PC-9 (cell line): ENCODE results near the gene KLC1. TPM values are rescaled to one million over a fixed set of nuclear protein-coding genes. Genes with fewer than 3 reads are reported as not detected.

Experiments used
- BruUV-seq: library from RNA; stranded (reverse); fragments of 400-500 nt; replicated peaks from 2 replicates; lab custom pipeline; 2021; lab: Mats Ljungman, UMichigan
- CTCF ChIA-PET: fragments of 300-600 bp; sonication (Branson Sonifier 250); formaldehyde crosslinking; loops from one replicate; lab custom pipeline; 2022; ENCODE audit warnings: antibody characterized with exemption; lab: Charles Lee
- POLR2A ChIA-PET: fragments of 300-600 bp; sonication (Branson Sonifier 250); formaldehyde crosslinking; loops from one replicate; lab custom pipeline; 2022; ENCODE audit warnings: antibody characterized with exemption; ENCODE audit not compliant: unreplicated experiment; lab: Charles Lee
- DNase-seq, 2 experiments: peaks; one replicate each; pipeline versions ENCODE4 v3.0.0 to v3.0.0-alpha.2; 2015 to 2022; ENCODE audit warnings: mixed read lengths in 1 of 2
- H2AFZ ChIP-seq: fragments of 200-600 bp; sonication (generic); 2 replicates; pipeline ENCODE4 v1.8.1; 2017; ENCODE audit warnings: antibody characterized with exemption
- H3F3A ChIP-seq: fragments of 200-600 bp; sonication (generic); 2 replicates; pipeline ENCODE4 v1.8.1; 2017; ENCODE audit warnings: antibody characterized with exemption, mild to moderate bottlenecking, low read depth; ENCODE audit not compliant: insufficient read depth
- H3K27ac ChIP-seq: fragments of 200-600 bp; sonication (generic); 2 replicates; pipeline ENCODE4 v1.6.1; 2016; ENCODE audit warnings: mixed run types
- H3K27me3 ChIP-seq: fragments of 200-600 bp; sonication (generic); 2 replicates; pipeline ENCODE4 v1.6.1; 2016; ENCODE audit warnings: low read depth, mixed run types; ENCODE audit not compliant: insufficient read depth
- H3K36me3 ChIP-seq: fragments of 200-600 bp; sonication (generic); 2 replicates; pipeline ENCODE4 v1.6.1; 2016; ENCODE audit warnings: low read depth, mixed run types
- H3K4me1 ChIP-seq: fragments of 200-600 bp; sonication (generic); replicated peaks from 2 replicates; pipeline ENCODE4 v1.6.1; 2016; ENCODE audit warnings: mixed run types; ENCODE audit not compliant: insufficient read depth
- H3K4me2 ChIP-seq: fragments of 200-600 bp; sonication (generic); 2 replicates; pipeline ENCODE4 v1.6.1; 2017; ENCODE audit warnings: mixed run types
- H3K4me3 ChIP-seq: fragments of 200-600 bp; sonication (generic); 2 replicates; pipeline ENCODE4 v1.6.1; 2016; ENCODE audit warnings: mixed run types
- H3K79me2 ChIP-seq: fragments of 200-600 bp; sonication (generic); 2 replicates; pipeline ENCODE4 v1.6.1; 2017; ENCODE audit warnings: low read depth, mixed run types
- H3K9me2 ChIP-seq: fragments of 200-600 bp; sonication (generic); 2 replicates; pipeline ENCODE4 v1.8.1; 2017; ENCODE audit warnings: mild to moderate bottlenecking; ENCODE audit not compliant: insufficient read depth
- H3K9me3 ChIP-seq: fragments of 200-600 bp; sonication (generic); 2 replicates; pipeline ENCODE4 v1.8.1; 2016; ENCODE audit warnings: low read depth; ENCODE audit not compliant: insufficient read depth
- H4K20me1 ChIP-seq: fragments of 200-600 bp; sonication (generic); 2 replicates; pipeline ENCODE4 v1.8.1; 2017; ENCODE audit not compliant: insufficient read depth
- EZH2 ChIP-seq: fragments of 200-600 bp; sonication (generic); IDR thresholded peaks from 2 replicates; pipeline ENCODE4 v1.8.0; 2017; ENCODE audit warnings: antibody characterized with exemption, low read depth
- intact Hi-C: fragments of 100-400 bp; cut with micrococcal nuclease; formaldehyde crosslinking; loops from one replicate; pipeline ENCODE4 v1.10.0; 2022; ENCODE audit not compliant: unreplicated experiment
- total RNA-seq: library from RNA; stranded (reverse); gene quantifications from 2 replicates; pipeline ENCODE4 v1.2.3, GENCODE V29; 2021
- TF ChIP-seq, protein P1 (sequence below): fragments of 200-600 bp; sonication (generic); conservative IDR thresholded peaks from 2 replicates; pipeline ENCODE4 v1.6.1; 2017; ENCODE audit warnings: mixed run types, antibody characterized with exemption, mild to moderate bottlenecking, moderate library complexity

Gene KLC1
- total RNA-seq, 1 experiment from 2014 or later = 254 TPM

DNA sequence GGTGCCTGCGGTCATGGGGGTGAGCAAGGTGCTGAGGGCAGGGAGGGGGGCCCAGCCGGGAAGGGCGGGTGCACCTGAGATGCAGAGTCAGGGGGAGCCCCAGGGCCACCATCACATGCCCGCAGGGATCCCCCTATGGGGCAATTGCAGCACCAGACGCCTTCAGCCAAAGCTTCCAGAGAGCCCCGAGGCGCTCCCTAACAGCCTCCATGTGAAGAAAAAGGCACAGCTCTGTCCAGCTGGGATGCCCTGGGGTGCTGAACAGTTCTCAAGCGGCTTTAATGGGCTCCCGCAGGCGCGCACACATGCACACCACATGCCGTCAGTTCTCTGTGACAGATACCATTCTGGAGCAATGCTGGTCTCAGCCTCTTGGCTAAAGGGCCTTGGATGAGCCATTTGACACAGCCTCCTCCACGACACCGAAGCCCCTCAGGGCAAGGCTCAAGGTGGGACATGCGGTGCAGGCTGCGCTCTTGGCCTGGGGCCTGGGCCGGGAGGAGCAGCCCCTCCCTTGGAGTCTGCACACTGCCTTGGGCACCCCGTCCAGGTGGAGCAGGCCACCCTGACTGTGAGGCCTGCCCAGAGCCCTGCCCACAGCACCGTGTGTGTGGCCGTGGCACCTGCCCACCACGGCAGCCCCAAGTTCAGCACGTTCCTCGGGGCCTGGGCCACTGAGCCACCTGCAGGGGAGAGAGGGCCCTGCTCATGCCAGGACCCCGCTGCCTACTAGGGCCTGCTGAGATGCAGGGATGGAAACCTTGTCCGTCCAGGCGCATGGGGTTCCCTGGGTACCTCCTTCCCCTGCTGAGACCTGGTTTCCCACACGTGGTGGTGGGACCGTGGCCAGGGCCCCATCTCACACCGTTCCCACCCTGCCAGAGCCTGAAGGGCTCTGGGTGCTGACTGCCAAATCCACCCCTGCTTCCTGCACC lies 78.6 kb downstream of the KLC1 start:
- Histone ChIP-seq H3K27ac (no peak overlapping the region), H3K9me2 (no peaks in the 10 kb centered on the region), H3K79me2 (peaks cover 1% of the 10 kb centered on the region; the same call in 1 of the 2 replicates), H3F3A (peaks cover 70% of the 10 kb centered on the region), H3K4me3 (no peak overlapping the region), H3K36me3 (peaks cover 21% of the 10 kb centered on the region; the same call in 1 of the 2 replicates), H2AFZ (no peak overlapping the region), H4K20me1 (peaks cover 5% of the 10 kb centered on the region; the same call in 1 of the 2 replicates), H3K4me1 (peaks cover 25% of the 10 kb centered on the region), H3K4me2 (no peak overlapping the region), H3K9me3 (no peaks in the 10 kb centered on the region), H3K27me3 (no peaks in the 10 kb centered on the region)
- ChIA-PET POLR2A (no interaction called here), CTCF (no interaction called here)
- intact Hi-C loops = loop anchor here (5.0 kb wide), 1 partner anchor 145 kb away; the partner anchor contains the start of genes BAG5 and COA8
- no TSS peak for BruUV-seq
- TF ChIP-seq, protein P1, sequence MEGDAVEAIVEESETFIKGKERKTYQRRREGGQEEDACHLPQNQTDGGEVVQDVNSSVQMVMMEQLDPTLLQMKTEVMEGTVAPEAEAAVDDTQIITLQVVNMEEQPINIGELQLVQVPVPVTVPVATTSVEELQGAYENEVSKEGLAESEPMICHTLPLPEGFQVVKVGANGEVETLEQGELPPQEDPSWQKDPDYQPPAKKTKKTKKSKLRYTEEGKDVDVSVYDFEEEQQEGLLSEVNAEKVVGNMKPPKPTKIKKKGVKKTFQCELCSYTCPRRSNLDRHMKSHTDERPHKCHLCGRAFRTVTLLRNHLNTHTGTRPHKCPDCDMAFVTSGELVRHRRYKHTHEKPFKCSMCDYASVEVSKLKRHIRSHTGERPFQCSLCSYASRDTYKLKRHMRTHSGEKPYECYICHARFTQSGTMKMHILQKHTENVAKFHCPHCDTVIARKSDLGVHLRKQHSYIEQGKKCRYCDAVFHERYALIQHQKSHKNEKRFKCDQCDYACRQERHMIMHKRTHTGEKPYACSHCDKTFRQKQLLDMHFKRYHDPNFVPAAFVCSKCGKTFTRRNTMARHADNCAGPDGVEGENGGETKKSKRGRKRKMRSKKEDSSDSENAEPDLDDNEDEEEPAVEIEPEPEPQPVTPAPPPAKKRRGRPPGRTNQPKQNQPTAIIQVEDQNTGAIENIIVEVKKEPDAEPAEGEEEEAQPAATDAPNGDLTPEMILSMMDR = no peak
- no peak for TF ChIP-seq EZH2
- DNase-seq = no peak

DNA sequence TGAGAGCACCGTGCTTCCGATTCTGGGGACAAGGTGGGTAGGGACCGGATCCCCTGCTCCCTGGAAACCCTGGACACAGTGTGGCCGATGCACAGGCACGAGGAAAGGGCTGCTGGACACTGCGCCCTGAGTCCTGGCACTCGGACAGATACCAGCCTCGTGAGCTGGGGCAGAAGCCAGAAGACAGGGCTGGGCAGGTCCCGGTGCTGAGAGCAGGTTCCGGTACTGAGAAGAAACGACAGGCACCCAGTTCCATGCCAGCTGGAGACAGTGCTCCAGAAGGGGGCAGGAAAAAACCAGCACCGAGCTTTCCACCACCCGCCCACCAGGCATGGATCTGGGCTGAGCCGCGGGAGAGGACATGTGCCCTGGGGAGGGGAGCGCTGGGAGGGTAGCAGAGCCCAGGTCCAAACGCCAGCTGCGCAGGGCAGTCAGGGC lies 79.8 kb downstream of the KLC1 start:
- H3K27ac ChIP-seq = no peak overlapping the region
- H3K4me1 ChIP-seq = peaks cover 25% of the 10 kb centered on the region
- H3F3A ChIP-seq = peaks cover 71% of the 10 kb centered on the region
- intact Hi-C loops = loop anchor here (5.0 kb wide), 1 partner anchor 146 kb away; the partner anchor contains the start of genes BAG5 and COA8
- H3K79me2 ChIP-seq = peaks cover 13% of the 10 kb centered on the region
- no peaks in the 10 kb centered on the region for H3K27me3 ChIP-seq
- no peak overlapping the region for H3K4me3 ChIP-seq
- POLR2A ChIA-PET = no interaction called here
- H4K20me1 ChIP-seq = peaks cover 2% of the 10 kb centered on the region; the same call in 1 of the 2 replicates
- TF ChIP-seq, protein P1 = no peak
- TF ChIP-seq EZH2 = no peak
- no peaks in the 10 kb centered on the region for H3K9me3 ChIP-seq
- no peak for DNase-seq
- H3K4me2 ChIP-seq = no peak overlapping the region
- no peaks in the 10 kb centered on the region for H3K9me2 ChIP-seq
- H2AFZ ChIP-seq = no peak overlapping the region
- peaks cover 21% of the 10 kb centered on the region; the same call in 1 of the 2 replicates for H3K36me3 ChIP-seq
- BruUV-seq = no TSS peak
- CTCF ChIA-PET = no interaction called here

DNA sequence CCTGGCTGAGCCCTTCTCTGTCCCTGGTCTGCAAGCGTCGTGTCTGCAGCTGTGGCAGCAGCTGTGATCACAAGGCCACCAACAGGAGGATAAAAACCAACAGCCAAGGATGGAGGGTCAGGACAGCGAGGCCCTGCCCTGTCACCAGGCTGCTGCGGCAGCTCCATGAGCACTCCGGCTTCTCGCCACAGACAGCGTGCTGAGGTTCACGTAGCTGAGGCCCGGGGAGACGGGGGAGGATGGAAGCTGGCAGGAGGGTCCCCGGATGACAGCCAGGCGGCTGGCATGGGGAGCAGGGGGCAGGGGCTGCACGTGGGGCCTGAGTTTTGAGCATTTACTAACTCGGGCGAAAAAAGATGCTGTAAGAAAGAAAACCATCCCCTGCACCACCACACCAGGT lies 80.8 kb downstream of the KLC1 start:
- Histone ChIP-seq H3K4me3 (no peak overlapping the region), H3K27ac (no peak overlapping the region), H3K4me2 (no peak overlapping the region), H3K9me2 (no peaks in the 10 kb centered on the region), H3K9me3 (no peaks in the 10 kb centered on the region), H3F3A (peaks cover 68% of the 10 kb centered on the region), H3K79me2 (peaks cover 24% of the 10 kb centered on the region), H4K20me1 (no peaks in the 10 kb centered on the region; the same call in 1 of the 2 replicates), H3K36me3 (peaks cover 21% of the 10 kb centered on the region; the same call in 1 of the 2 replicates), H3K4me1 (peaks cover 25% of the 10 kb centered on the region), H2AFZ (no peak overlapping the region), H3K27me3 (no peaks in the 10 kb centered on the region)
- no TSS peak for BruUV-seq
- ChIA-PET CTCF (no interaction called here), POLR2A (no interaction called here)
- DNase-seq = no peak
- no peak for TF ChIP-seq EZH2
- TF ChIP-seq, protein P1 = no peak
- intact Hi-C loops = loop anchor here (5.0 kb wide), 1 partner anchor 148 kb away; the partner anchor contains the start of genes BAG5 and COA8
